ENCODE measurements around the gene IPCEF1.

Gene IPCEF1

GRCh38 chr6:154161689-154162088, 194.9 kb downstream of the IPCEF1 start:
- no peak for DNase-seq (ENCODE audit: low spot score)

- DNase-seq (ENCODE audit: low spot score), result no peak
Observed at GRCh38 chr6:154159126-154159525, 197.5 kb downstream of the IPCEF1 start.

GRCh38 chr6:154157706-154158105, 198.9 kb downstream of the IPCEF1 start:
- no peak for DNase-seq (ENCODE audit: low spot score)

GRCh38 chr6:154157082-154157481, 199.5 kb downstream of the IPCEF1 start:
- DNase-seq (ENCODE audit: low spot score), result no peak

GRCh38 chr6:154156135-154156896, 200.3 kb downstream of the IPCEF1 start:
- DNase-seq (ENCODE audit: low spot score), result no peak

- DNase-seq (ENCODE audit: low spot score), result no peak
Observed at GRCh38 chr6:154154389-154154967, 202.1 kb downstream of the IPCEF1 start.

GRCh38 chr6:154143753-154144152, 212.8 kb downstream of the IPCEF1 start:
- DNase-seq (ENCODE audit: low spot score), result no peak

GRCh38 chr6:154140743-154141142, 215.9 kb downstream of the IPCEF1 start:
- DNase-seq (ENCODE audit: low spot score), result no peak

- DNase-seq (ENCODE audit: low spot score), result no peak
Observed at GRCh38 chr6:154139892-154140291, 216.7 kb downstream of the IPCEF1 start.

- DNase-seq (ENCODE audit: low spot score), result no peak
Observed at GRCh38 chr6:154138793-154139192, 217.8 kb downstream of the IPCEF1 start.

GRCh38 chr6:154134471-154135147, 222.0 kb downstream of the IPCEF1 start:
- DNase-seq (ENCODE audit: low spot score), result no peak

- no peak for DNase-seq (ENCODE audit: low spot score)
Observed at GRCh38 chr6:154127657-154128056, 228.9 kb downstream of the IPCEF1 start.

GRCh38 chr6:154125421-154125820, 231.2 kb downstream of the IPCEF1 start:
- no peak for DNase-seq (ENCODE audit: low spot score)

- no peak for DNase-seq (ENCODE audit: low spot score)
Observed at GRCh38 chr6:154123155-154123956, 233.2 kb downstream of the IPCEF1 start.

- DNase-seq (ENCODE audit: low spot score), result no peak
Observed at GRCh38 chr6:154122195-154122925, 234.2 kb downstream of the IPCEF1 start.

- DNase-seq (ENCODE audit: low spot score), result no peak
Observed at GRCh38 chr6:154117485-154117884, 239.1 kb downstream of the IPCEF1 start.

- no peak for DNase-seq (ENCODE audit: low spot score)
Observed at GRCh38 chr6:154113392-154113791, 243.2 kb downstream of the IPCEF1 start.

GRCh38 chr6:154112181-154112809, 244.3 kb downstream of the IPCEF1 start:
- DNase-seq (ENCODE audit: low spot score), result no peak

- no peak for DNase-seq (ENCODE audit: low spot score)
Observed at GRCh38 chr6:154111025-154111424, 245.6 kb downstream of the IPCEF1 start.

- no peak for DNase-seq (ENCODE audit: low spot score)
Observed at GRCh38 chr6:154106251-154106650, 250.4 kb downstream of the IPCEF1 start.
